AG09309 (cell line): ENCODE results near the gene HOOK2.

Experiments
- DNase-seq: peaks from one replicate; pipeline ENCODE4 v3.0.0-alpha.2; 2010; ENCODE audit warnings: low read depth
- H3K4me3 ChIP-seq: 2 replicates; pipeline ENCODE4 v1.5.1; 2011; ENCODE audit warnings: mild to moderate bottlenecking, low read depth, low read length, moderate library complexity; ENCODE audit not compliant: control insufficient read depth
- CTCF ChIP-seq: IDR thresholded peaks from 2 replicates; pipeline ENCODE4 v1.5.1; 2011; ENCODE audit warnings: mild to moderate bottlenecking, low read depth, low read length, inconsistent platforms; ENCODE audit not compliant: insufficient read depth, control insufficient read depth; ENCODE audit errors: missing control alignments

HOOK2 gene

DNA sequence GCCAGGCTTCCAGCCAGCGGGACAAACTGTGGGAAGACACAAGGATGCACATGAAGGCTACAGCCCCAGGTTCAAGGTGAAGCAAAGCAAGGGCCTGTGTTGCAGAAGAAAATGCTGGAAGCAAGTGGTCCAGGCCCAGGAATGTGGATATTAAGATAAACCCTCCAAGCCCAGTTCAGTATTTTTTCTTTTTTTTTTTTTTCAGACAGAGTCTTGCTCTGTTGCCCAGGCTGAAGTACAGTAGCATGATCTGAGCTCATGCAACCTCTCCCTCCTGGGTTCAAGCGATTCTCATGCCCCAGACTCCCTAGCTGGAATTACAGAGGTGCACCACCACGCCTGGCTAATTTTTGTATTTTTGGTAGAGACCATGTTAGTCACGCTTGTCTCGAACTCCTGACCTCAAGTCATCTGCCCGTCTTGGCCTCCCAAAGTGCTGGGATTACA lies 21.8 kb upstream of the HOOK2 start:
- no peak overlapping the region for H3K4me3 ChIP-seq
- no peak for TF ChIP-seq CTCF
- no peak for DNase-seq

- no peak overlapping the region for H3K4me3 ChIP-seq
- DNase-seq = no peak
- TF ChIP-seq CTCF = peak; percentile 94
Measured at GRCh38 chr19:12796146-12797071, 21.1 kb upstream of the HOOK2 start.

DNA sequence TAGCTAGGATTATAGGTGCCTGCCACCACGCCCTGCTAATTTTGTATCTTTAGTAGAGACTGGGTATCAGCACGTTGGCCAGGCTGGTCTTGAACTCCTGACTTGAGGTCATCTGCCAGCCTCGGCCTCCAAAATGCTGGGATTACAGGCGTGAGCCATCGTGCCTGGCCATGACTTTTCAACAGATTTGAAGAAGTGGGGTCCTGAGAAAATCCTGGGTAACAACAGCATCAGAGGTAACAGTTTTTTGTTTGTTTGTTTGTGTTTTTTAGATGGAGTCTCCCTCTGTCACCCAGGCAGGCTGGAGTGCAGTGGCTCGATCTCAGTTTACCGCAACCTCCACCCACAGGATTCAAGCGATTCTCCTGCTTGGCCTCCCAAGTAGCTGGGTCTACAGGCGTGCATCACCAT lies 19.6 kb upstream of the HOOK2 start:
- no peak overlapping the region for H3K4me3 ChIP-seq
- no peak for TF ChIP-seq CTCF
- DNase-seq = no peak

GRCh38 chr19:12794196-12794941 lies 19.0 kb upstream of the HOOK2 start:
- H3K4me3 ChIP-seq = peak overlapping the region; percentile 94
- DNase-seq = no peak
- no peak for TF ChIP-seq CTCF

DNA sequence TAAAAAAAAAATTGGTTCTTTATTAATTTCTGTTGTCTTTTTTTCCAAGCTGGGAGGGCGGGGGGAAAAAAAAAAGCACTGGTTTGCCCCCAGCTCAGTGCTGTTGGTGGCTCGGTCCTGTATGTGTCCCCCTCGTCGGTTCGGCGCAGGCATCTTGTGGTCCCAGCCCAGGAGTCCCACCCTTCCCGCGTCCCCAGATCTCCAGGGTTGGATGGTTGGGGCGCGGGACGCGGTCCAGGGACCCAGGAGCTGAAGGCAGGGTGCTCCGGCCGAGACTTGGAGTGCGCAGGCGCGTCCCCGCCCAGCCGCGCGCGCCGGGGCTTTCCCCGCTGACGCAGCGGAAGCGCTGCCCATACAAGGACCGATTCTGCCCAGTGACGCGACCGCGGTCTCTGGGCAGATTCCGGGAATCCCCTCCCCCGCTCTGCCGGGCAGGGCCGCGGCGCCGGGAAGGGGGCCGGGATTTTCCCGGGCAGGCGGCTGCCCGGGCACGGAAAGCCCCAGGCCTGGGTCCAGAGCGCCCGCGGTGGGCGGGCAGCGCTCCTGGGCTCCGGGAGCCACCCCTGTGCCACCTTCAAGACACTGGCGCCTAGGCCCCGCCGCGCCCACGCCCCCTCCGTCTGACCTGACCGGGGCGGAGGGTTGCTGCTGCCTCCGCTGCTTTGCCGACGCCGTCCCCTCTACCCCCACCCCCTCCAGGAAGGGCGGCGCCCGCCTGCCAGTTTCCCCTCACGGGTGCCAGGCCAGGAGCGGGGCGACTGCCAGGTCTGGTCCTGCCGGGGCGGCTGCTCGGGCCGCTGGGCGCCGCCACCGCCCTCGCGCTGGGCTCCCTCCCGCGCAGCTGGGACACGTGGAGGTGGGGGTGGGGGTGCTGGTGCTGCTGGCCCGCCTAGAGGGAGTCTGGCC lies 18.2 kb upstream of the HOOK2 start:
- no peak for TF ChIP-seq CTCF
- peak overlapping the region; percentile 94 for H3K4me3 ChIP-seq
- no peak for DNase-seq

- DNase-seq = no peak
- TF ChIP-seq CTCF = no peak
- peak overlapping the region; percentile 94 for H3K4me3 ChIP-seq
Measured at GRCh38 chr19:12792853-12793289, 17.5 kb upstream of the HOOK2 start.
